GM12891 (cell line): ENCODE data around the gene KCTD16.

Source experiments
- PAX5 ChIP-seq: IDR thresholded peaks from 2 replicates; pipeline ENCODE4 v1.6.1; 2011; ENCODE audit warnings: low read length, moderate library complexity, mild to moderate bottlenecking; ENCODE audit not compliant: insufficient read depth, severe bottlenecking
- POLR2A ChIP-seq: IDR thresholded peaks from 2 replicates; pipeline ENCODE4 v1.6.1; 2011; ENCODE audit warnings: low read depth, low read length, control low read depth
- POLR2AphosphoS5 ChIP-seq: IDR thresholded peaks from 2 replicates; pipeline ENCODE4 v1.6.1; 2011; ENCODE audit warnings: low read depth, low read length, control low read depth
- SPI1 ChIP-seq: IDR thresholded peaks from 2 replicates; pipeline ENCODE4 v1.6.1; 2011; ENCODE audit warnings: low read depth, low read length, control low read depth
- TAF1 ChIP-seq: IDR thresholded peaks from 2 replicates; pipeline ENCODE4 v1.6.1; 2011; ENCODE audit warnings: low read depth, low read length, control low read depth

- TF ChIP-seq POLR2AphosphoS5 (no peak), POLR2A (no peak), PAX5 (no peak), TAF1 (no peak), SPI1 (no peak)
Observed at GRCh38 chr5:144427866-144428265, 257.2 kb downstream of the KCTD16 start.
